NCI-H2029 (cell line): ENCODE results near the gene PCCA.
"Not testable (repeated sequence)": the region's sequence is repeated elsewhere in the genome, so short reads cannot be mapped to it uniquely, and the experiment has no call there.

Experiments
- DNase-seq: peaks from one replicate; lab custom pipeline; 2025; lab: John Stamatoyannopoulos, UW

The PCCA gene

DNA sequence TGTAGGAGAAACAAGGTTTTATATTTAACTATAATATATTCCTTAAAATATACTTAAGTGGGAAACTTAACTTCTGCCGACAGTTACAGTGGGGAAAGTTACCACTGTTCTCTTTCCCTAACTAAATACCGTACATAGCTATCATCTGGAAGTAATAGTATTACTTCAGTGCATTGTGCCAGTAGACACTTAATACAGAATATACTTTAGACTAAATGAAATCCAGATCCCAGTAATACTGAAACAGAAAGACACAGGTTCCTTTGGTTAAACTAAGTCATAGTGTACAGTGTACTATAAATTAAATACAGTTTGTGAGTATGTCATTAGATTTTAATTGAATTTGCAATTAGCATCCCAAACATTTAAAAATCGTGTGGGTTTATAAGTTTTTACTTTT, 107.5 kb downstream of the PCCA start:
- DNase-seq: no peak

DNA sequence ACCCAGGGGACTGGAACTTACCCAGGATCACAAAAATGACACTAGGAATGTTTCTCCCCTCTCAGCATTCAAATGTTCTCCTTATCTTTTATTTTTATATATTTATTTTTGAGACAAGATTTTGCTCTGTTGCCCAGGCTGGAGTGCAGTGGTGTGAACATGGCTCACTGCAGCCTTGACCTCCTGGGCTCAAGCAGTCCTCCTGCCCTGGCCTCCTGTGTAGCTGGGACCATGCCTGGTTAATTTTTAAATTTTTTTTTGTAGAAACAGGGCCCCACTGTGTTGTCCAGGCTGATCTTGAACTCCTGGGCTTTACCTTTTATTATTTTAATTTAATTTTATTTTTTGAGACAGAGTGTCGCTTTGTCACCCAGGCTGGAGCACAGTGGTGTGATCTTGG, 108.2 kb downstream of the PCCA start:
- DNase-seq: no peak

DNA sequence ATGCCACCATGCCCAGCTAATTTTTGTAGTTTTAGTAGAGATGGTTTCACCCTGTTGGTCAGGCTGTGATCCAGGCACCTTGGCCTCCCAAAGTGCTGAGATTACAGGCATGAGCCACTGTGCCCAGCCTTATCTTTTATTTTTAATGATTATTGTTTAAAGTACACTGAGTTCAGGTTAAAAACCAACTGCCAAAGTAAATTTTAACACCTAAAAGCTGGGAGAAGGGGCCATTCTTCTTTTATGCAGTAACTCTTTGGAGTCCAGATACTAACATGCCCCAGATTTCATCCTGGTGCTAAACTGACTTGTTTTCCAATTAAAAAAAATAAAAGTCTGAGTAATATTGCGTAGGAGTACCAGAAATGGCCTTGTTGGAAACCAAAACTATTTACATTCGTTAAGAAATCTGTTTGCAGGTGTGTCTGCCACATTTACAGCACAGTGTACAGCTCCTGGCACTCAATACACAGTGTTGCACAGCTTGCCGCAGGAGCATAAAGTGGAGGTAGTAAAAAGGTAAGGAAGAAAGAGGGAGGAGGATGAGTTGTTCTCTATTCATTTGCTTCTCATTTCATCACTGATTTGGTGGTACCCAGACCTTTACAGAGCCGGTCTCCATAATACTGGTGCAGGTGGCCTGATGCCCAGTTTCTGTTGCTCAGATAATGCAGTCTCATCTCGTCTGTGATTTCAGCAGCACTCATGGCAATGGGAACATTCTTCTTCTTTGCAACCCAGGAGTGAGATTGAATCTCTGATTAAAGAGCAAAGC, 108.9 kb downstream of the PCCA start:
- DNase-seq: no peak

DNA sequence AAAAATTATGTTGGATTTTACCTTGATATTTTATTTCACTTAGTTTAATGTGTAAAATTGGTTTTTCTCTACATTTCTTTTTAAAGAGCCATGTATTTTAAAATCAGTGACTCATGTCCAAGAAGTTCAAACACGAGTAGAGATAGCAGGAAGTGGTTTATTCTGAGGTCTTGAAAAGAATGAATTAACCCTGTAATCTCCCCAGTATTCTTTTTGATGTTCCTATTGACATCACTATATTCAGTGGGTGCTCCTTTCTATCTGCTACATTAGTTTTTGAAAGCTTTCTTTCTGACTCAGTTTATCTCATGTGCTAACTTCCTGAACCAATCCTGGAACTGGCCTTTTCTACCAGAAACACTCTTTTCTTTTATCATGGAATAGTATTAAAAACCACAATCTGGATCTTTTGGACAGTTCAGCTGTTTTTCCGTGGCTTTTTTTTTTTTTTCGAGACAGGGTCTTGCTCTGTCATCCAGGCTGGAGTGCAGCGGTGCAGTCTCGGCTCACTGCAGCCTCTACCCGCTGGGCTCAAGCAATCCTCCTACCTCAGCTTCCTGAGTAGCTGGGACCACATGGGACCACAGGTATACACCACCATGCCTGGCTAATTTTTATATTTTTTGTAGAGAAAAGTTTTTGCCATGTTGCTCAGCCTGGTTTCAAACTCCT, 114.9 kb downstream of the PCCA start:
- DNase-seq: no peak

DNA sequence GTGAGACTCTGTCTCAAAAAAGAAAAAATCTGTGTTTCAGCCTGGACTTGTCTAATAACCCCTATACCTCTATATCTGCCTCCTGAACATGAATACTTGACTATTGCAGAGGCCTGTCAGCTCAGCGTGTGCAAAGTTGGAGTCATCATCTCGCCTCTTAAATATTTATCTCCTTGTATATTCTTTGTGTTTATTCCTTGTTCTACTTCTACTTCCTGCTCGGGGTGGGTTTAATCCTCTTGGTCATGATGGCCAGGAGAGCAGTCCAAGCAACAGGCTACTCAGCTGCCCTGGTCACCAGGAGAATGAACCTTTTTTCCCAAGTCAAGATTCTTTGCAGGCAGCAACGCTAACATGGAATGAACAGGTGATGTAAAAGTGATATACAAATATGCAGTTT, 119.1 kb downstream of the PCCA start:
- DNase-seq: no peak

DNA sequence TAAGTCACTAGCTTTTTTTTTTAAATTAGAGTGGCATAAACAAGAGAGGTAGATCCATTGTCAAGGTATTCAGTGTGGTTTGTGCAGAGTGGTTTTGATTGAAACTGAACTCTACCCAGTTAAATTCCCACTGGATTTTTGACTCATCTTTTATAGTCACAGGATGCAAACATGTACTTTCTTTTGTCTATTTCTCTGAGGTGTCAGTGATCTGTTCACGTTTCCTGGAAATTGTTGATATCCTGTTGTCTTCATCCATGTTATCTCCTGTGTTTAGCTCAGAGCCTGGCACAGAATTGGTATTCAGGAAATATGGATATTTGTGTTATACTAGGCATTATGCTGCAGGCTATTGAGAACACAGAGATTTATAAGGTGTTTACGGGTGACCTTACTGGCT, 119.7 kb downstream of the PCCA start:
- no peak for DNase-seq

DNA sequence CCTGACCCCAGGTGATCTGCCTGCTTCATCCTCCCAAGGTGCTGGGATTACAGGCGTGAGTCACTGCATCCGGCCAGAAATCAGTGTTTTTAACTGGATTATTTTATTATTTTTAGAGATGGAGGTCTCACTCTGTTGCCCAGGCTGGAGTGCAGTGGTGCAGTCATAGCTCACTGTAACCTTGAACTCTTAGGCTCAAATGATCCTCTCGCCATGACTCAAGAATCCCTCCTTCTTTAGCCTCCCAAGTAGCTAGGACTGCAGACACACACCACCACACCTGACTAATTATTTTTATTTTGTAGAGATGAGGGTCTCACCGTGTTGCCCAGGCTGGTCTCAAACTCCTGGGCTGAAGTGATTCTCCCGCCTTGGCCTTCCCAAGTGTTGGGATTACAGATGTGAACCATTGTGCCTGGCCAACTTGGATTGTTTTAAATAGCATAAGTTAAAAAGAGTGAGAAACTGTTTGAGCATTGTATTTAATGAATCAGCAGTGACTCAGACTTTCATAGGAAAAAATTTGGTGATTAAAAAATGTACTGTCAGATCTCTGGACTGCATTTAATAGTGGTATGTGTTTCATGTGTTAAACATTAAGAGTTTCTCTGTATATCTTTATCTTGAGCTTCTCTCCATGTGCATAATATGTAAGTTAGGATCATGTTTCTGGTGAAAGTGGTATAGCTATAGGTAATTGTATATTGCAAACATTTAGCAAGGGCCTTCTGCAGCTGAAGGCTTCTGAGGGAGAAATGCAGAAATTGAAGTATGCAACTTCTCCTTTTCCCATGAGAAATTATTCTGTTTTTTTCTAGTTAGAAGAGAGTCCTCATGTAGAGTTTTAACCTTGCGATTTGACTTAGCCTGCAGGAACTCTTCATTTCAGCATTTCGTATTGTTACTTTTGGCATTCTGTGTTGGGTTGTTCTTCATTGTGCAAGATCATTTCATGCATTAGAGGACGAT, 121.2 kb downstream of the PCCA start:
- DNase-seq: no peak

DNA sequence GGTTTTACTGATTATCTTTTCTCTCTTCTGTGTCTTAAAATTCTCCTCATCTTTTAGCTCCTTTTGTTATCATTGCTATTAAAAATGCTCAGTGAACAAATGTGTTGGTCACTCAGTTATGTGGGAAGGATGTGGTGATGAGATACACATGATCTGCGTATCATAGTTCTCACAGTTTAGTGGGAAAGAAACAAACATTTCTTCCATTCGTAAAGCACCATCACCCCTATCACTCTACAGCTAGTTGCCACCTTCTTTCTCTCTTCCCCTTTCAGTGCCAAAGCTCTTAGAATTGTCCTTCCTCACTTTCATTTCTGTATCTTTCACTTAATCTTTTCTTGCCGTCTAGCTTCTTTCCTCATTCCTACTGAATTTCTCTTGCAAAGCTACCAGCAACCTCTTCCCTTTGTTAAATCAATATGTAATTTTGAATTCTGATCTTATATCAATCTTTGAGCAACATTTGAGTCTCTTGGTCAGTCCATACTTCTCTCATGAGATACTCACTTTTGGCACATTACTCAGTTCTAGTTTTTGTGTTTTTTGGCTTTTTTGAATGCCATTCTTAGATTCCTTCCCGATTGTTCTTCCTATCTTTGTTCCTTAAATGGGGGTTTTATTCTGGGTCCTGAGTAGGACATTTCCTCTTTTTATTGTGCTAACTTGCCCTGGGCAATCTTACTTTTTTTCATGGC, 122.3 kb downstream of the PCCA start:
- DNase-seq: no peak

DNA sequence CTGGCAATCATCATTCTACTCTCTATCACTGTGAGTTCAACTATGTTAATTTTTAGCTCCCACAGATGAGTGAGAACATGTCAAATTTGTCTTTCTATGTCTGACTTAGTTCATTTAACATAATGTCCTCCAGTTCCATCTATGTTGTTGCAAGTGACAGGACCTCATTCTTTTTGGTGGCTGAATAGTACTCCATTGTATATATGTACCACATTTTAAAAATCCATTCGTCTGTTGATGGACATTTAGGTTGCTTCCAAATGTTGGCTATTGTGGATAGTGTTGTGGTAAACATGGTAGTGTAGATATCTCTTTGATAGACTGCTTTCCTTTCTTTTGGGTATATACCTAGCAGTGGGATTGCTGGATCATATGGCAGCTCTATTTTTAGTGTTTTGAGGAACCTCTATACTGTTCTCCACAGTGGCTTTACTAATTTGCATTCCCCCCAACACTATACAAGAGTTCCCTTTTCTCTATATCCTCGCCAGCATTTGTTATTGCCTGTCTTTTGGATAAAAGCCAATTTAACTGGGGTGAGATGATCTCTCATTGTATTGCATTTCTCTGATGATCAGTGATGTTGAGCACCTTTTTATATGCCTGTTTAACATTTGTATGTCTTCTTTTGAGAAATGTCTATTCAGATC, 124.1 kb downstream of the PCCA start:
- no peak for DNase-seq

DNA sequence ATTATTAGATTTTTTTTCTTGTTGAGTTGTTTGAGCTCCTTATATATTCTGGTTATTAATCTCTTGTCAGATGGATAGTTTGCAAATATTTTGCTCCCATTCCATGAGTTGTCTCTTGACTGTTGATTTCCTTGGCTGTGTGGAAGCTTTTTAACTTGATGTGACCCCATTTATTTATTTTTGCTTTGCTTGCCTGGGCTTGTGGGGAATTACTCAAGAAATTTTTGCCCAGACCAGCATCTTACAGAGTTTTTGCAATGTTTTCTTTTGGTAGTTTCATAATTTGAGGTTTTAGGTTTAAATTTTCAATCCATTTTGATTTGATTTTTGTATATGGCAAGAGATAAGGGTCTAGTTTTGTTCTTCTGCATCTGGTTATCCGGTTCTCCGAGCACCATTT, 124.7 kb downstream of the PCCA start:
- no peak for DNase-seq

DNA sequence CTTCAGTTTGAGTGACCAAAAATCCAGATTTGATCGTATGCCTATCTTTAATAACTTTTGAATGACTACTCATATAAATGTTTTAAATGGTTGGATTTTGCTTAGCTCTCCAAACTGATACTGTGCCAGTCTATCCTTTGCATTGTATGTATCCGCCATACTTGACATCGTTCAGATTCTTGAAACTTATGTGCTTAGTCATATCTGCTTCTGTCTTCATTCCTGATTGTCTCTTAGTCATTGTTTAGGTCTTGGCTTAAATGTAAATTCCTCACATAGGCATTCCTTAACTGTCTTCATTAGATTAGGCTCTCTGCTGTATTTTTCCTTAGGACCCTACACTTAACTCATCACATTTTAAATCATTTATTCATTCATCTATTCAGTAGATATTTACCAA, 126.0 kb downstream of the PCCA start:
- no peak for DNase-seq

DNA sequence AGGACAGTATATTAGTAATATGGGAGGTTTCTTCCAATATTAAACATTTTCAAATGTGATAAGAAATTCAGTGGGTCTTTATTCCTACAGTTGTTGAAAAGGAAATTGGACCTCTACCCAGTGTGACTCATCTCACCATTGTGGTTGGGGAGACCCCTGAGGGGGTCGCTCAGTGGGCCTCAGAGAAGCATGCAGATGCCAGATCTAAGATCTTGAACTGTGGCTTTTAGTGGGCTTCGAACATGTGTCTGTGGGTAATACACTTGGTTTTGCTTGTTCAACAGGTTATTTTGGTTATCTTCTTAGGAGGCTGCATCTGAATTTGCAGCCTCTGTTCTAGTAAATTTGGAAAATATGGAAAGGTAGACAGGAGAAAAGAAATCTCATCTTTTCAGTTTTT, 132.3 kb downstream of the PCCA start:
- DNase-seq: no peak

DNA sequence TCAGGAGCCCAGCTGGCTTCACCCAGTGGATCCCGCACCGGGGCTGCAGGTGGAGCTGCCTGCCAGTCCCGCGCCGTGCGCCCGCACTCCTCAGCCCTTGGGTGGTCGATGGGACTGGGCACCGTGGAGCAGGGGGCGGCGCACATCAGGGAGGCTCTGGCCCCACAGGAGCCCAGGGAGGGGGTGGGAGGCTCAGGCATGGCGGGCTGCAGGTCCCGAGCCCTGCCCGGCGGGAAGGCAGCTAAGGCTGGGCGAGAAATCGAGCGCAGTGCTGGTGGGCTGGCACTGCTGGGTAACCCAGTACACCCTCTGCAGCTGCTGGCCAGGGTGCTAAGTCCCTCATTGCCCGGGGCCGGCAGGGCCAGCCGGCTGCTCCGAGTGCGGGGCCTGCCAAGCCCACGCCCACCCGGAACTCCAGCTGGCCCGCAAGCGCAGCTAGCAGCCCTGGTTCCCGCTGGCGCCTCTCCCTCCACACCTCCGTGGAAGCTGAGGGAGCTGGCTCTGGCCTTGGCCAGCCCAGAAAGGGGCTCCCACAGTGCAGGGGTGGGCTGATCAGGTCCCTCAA, 135.2 kb downstream of the PCCA start:
- DNase-seq: not testable (repeated sequence)

DNA sequence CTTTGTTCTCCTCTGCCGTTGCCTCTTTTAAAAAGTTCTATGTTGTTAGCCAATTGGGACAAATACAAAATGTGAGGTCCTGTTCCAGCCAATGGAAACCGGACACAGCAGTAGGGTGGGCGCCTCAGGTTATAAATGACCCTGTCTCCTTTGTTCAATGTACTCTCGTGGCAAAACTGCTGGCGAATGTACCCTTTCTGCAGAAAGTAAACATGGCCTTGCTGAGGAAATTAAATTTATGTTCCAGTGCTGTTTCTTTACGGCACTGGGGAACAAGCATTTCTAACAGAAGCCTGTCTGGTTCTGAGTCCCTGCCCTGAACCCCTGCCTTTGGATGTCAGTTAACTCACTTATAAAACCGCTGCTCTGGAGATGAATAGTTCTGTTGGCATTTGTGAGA, 140.7 kb downstream of the PCCA start:
- DNase-seq: no peak

DNA sequence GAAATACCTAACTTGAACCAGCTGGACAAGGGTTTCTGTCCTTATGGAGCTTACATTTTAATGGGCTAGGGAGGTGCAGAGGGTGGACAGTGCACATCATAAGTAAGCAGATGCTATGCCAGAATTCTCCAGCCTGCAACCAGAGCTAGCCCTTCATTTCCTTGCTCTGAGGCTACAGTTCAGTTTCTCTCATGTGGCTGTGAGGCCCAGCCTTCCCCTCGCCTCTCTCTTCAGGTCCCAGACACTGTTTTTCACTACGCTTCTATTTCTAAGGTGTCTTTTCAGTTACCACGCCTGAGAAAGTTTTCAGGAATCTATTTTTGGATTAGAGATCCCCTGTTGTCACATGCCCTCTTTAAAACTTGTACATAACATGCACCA, 141.9 kb downstream of the PCCA start:
- no peak for DNase-seq

DNA sequence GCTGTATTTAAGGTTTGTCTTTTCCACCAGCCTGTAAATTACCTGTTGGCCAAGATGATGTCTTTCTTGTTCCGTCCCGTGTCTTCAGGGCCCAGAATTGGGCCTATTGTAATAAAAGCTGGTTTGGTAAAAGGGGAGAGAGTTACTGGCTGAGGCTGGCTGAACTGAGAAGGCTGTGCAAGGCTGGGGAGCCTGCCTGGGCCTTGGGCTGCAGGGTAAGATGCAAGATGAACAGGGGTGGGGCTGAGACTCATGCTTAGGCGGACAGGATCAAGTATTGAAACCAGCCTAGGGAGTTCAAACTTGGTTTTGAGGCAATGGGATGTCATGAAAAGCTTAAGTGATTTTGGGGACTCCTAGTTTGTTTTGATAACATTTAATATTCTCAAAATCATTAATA, 142.3 kb downstream of the PCCA start:
- no peak for DNase-seq

DNA sequence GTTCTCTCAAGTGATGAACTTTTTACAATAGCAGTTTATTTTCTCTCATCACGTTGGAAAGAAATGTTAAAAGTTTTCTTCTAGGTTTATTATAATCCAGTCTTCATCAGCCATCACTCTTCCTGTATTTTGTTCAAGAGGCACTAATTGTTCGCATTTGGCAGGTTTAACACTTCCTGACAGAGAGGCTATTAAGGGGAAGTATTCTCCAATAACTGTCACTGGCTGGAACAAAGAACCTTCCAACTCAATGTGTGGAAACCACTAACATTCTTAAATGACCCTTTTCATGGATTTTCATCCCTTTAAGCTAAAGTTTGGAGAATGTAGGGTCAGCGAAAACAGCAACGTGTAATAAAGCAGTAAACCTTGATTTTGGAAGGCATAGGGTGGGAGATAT, 145.1 kb downstream of the PCCA start:
- no peak for DNase-seq

DNA sequence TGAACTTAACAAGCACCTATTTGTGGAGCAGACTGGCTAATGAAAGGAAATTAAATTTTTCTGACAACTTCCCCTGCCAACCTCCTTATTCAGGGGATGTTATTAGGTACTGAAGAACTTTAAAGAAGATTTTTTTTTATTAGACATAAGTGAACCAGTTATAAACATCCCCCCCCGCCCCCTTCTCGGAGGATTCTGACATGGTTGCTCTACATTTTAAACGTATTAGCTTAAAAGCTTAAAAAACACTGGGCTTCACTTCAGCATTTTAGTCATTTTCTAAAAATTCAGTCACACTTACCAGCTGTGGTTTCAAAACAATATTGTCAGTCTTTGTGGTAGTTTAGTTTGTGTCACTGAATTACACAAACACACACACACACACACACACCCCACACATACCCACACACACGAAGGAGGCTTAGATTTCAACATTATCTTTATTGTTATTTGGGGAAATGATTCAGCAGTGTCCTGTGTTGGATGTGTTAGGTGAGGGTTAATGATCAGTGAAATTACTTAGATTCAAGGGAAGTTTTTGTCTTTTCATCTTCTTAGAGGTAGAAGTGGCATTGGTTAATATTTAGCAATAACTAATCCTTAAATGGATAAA, 145.7 kb downstream of the PCCA start:
- no peak for DNase-seq

DNA sequence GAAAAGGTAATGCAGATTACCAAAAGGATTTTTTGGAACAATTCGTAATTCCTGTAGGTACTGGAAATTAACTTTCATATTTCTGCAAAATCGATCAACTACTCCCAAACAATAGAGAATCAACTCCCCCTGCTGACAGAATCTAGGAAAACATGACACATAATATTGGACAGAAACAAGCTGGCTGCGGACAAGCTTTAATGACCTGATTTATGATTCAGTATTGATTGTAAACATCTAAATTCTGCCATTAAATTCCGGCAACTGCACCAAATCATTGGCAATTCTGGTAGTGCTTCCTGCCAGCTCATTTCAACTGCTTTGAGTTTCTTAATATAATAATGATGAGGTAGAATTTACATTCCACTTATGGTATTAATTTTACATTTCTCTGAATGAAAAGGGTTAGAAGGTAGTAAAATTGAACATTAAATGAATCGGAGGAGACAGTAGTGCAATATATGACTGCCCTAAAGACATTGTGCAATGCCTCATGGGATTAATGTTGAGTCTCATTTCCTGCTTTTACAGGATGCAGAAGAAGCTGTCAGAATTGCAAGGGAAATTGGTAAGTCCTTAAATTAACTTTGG, 146.5 kb downstream of the PCCA start:
- DNase-seq: no peak

DNA sequence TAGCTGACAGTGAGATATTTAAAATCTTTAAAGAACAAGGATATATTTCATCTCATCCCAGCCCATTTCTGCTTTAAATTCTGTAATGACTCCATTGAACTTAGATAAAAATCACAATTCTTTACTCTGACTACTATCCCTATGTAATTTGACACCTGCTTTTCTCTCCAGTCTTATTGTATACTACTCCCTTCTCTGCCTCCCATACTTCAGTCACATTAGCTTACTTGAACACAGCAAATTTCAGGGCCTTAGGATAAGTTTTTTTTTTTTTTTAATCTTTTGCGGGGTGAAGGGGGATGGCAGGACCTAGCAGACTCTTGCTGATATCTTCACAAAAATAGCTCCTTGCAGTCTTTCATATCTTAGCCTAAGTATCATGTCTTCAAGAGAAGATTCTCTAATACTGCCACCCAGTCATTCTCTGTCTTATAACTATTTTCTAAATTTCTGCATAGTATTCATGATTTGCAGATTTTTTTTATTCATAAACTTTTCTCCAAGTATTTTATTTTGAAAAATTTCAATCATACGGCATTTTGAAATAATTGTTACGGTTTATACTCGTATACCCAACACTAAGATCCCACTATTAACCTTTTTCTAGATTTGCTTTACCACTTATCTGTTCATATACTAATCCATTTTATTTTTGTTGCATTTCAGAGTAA, 151.4 kb downstream of the PCCA start:
- DNase-seq: no peak
